Left hindlimb (tissue), 1 donor: ENCODE results near the gene GABBR2.

Source experiments
- DNase-seq: peaks from one replicate; pipeline ENCODE4 v3.0.0-alpha.2; 2018

The GABBR2 gene

DNA sequence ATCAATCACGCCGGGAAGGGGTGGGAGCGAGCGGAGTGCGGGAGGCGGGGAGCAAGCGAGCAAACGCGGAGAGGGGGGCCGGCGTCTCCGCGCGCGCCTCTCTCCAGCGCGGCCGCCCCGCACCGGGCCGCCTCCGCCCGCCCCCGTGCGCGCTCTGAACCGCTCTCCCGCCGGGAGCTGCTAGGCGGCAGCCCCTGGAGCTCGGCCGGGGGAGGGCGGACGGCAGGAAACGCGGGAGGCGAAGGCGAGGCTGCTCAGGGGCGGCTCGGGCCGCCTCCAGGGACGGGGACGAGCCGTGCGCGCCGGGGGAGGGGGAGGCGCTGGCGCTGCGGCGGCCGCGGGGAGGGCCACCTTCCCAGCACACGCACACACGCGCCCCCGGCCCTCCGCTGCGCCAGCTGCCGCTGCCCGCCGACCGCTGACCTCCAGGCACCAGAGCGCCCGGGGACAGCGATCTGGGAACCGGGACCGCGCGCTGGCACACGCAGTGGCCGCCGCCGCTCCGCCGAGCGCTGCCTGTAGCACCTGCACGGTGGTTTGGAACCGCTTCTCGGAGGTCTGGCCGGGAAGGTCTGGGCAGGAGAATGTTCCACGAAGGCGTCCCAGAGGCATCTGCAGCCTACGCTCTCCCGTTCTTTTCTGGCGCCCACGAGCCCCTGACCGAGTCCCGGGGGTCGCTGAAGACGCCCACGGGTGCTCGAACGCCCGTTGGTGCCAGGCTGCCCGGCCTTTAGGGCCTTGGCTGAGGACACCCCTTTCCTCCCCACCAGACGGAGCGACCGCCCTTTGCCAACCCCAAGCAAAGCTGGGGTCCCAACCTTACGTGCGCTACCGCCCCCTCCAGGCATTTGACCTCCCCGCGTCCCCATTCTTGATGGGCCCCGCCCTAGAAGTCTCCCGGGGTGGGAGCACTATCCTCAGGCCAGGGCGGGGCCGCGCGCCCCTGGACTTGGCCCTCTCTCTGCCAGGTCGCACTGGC, at the start of gene GABBR2:
Gene GABBR2 (minus strand): TSS at position 3 of the 979 bp plus-strand sequence. CDS start 198 bp downstream, outside the sequence.
- no peak for DNase-seq

DNA sequence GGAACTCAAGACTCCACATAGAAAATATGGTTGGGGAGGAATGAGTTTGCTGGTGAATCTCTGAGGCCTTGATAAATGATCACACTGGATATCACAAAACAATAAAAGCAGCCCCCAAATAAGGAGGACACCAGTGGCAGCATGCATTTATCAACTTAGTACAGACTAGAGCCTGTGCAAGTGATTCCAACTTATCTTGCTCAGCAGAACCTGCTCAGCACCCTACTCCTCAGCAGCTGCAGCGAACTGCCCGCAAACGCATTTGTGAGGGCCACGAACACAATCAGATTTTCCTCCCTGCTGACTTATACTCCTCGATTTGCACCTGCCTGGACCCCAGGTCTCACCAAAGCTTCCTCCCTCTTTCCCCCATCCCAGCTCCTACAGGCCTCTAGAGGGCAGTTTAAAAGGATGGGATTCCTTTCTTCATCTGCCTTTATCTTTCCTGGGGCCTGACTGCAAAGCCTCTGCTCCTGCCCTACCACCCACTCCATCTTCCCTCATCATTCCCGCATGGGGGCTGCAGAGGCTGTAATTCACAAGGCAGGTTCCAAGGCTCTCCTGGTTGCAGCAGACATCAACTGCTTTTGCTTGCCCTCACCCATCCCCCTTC, 46.4 kb upstream of the GABBR2 start:
- DNase-seq = no peak

DNA sequence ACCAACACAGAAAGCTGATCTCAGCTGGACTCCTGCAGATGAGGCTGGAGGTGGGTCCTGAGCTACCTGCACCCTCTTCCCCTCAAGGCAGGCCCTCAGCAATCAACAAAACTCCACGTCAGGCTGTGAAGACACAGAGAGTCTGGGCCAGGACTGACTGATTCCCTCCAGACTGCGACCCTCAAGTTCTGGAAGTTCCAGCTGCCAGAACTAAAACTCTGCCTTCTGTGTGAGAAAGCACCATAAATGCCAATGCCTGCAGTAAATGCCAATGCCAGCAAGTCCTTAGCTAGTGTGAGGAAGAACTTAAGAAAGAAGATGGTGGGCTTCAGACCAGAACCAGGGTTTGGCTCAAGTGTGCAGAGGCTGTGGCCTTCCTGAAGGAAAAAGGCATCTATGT, 42.5 kb upstream of the GABBR2 start:
- no peak for DNase-seq

DNA sequence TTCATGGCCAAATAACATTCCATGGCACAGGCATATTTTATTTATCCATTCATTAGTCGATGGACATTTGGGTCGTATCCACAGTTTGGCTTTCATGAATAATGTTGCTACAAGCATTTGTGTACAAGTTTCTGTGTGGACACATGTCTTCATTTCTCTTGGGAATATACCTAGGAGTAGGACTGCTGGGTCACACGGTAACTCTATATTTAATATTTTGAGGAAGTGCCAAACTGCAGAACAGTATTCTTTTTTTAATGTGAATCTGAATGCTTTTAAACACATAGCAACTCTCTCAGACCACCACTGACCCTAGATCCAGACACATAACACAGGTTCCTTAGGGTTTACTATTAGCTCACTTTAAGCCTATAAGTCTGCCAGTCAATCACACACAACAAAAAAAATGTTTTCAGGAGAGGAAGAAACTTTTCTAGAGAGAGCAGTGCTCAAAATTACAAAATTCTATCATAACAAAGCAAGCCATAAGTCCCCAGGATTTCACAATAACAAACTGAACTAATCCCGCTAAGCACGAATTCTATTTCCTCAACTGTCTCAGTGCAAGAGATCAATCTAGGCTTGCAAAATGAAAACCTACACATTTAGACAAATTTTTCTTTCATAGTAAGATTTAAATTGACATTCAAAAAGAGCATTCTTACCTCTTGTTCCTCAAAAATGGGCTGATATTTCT, 41.8 kb upstream of the GABBR2 start:
- no peak for DNase-seq

DNA sequence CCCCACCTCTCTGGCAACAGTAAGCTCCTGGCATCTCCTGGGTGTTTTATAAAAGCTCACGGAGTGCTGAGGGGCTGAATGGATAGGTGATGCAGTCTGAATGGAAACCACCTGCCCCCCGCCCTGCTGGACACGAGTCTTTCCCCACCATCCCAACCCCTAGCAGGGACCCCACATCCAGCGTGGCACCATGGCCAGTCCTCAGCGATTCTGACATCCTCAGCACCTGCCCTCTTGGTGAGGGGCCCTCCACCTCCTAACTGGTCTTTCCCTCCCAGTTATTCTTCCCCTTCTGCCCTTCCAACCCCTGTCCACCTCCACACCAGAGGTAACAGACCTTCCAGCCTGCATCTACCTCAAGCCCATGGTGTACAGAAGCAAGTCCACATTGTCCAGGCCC, 38.7 kb upstream of the GABBR2 start:
- DNase-seq = no peak

DNA sequence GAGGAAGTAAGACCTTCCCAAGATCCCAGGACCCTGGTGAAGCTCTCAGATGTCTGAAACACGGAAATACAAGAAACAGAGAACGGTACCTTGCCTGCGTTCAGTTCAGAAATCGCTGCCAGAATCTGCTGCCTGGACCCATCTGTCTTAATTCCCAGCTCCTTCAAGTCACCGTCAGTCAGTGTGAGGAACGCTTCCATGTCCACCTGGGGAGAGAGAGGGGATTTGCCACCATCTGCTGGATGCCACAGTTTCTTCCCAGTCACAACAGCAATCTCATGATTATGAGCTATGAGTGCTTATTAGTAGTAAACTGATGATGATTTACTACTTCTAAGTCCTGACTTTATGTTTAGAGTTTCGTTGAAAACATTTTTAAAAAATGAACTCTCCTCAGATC, 36.7 kb upstream of the GABBR2 start:
- DNase-seq = no peak

DNA sequence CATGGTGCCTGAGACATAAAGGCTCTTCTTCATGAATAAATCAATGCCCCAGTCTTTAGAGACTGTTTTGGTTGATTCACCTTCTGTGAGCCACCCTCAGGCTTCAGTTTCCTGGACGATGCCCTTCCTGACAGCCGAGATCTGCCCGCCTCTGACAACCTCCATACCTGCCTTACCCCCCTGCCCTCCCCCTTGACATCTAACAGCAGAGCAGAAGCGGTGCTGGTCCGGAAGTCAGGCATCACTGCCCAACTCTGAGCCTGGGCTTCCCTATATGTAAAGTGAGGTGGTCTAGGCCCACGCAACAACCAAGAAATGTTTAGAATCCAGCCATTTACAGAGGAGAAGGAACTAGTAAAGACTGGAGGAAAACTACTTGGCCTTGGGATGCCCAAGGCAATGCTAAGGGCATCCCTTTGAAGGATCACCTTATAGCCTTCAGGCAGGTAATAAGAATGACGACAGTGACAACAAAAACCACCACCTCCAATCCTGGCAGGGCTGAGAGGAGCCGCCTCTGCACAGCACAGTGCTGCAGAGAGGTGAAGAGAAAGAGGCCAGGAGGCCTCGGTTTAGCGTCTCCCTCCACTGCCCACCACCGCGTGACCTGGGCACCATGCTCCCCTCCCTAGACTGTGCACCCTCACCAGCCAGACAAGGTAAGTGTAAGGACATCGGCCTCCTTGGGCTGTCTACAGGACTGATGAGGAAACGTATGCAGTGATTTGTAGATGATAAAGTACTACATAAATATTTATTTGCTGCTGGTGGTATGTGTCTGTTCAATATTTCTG, 35.3 kb upstream of the GABBR2 start:
- no peak for DNase-seq

DNA sequence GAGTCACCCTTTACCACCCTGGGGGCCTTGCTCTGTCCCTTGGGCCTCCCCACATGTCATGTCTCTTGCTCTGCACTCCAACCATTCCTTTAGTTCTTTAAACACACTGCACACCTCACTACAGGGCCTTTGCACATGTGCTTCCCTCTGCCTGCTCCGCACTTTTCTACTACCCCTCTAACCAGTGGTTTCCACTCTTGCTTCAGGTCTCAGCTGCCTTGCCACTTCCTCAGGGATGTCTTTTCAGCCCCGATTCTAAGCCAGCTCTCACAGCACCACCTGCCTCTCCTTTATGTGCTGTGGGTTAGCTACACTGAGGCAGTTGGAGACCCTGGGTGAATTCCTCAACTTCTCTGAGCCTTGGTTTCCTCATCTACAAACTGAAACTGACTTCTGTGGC, 34.6 kb upstream of the GABBR2 start:
- DNase-seq = no peak

DNA sequence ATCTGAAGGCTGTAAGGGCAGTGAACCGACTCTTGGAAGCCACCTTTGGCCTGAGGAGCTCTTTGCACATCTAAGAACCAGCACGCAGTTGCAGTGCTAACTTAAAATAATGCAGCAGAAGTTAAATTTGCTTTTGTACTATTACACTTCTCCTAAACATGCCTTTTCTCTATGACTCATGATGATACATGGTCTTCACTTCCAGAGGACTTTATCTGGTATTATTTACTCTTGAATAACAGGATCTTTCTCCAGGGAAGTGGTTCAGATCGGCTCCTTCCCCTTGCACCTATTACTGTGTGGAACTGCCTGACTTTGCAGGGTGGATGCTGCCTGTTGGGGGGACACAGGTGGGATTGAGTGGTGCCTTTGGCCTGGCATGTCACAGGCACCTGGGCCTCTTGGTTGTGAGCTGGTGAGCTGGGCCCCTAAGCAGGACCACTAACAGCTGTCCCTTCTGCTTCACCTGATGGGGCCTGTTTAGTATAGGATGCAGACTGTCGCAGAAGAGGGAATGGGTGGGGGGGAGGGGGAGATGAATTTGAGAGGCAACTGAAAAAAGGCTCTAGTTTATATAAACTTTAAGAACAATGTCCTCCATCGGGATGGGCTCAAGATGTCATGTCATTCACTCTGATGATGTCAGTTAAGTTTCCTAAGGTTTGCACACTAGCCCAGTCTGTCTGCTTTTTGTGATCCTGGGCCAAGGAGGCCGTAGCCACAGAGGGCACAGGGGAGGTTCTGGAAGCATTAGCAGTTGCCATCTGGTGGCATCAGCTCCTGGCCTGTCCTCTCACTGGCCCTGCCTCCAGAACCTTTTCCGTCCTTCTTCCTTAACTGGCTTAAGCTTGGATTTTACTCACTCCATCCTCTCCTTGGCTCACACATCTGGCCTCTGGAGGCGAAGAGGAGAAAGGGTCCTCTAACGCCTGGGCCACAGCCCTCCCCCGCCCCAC, 33.9 kb upstream of the GABBR2 start:
- no peak for DNase-seq

DNA sequence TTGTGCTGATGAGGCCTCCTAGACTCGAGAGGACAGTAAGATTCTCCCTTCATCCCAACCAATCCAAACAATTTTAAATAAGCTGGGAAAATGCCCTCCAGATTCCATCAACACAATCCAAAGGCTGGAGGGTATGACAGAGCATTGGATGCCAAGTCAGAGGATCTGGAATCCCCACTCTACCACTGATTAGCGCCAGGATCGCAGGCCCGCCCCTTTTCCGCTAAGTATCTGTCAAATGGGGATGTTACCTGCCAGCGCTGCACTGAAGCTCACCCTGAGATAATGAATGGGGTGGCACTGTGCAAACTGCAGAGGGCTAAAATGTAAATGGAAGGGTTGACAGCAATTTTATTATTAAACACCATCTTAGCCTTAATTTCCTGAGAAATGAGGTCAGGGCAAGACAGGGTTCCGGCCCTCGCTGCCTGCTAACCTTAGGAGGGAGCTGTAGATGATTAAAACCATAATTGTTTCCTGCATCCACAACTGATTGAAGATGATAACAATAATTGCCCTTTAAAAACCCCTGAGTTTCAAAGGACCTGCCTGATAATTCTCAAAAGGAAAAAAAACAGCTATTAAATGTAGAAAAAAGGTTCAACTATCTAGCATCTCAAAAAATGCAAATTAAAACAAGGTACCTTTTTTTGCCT, 31.6 kb upstream of the GABBR2 start:
- no peak for DNase-seq

DNA sequence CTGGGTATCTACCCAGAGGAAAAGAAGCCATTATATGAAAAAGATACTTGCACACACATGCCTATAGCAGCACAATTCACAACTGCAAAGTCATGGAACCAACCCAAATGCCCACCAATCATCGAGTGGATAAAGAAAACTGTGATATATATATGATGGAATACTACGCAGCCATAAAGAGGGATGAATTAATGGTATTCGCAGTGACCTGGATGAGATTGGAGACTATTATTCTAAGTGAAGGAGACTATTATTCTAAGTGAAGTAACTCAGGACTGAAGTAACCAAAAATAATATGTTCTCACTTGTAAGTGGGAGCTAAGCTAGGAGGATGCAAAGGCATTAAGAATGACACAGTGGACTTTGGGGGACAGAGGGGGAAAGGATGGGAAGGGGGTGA, 30.0 kb upstream of the GABBR2 start:
- no peak for DNase-seq

DNA sequence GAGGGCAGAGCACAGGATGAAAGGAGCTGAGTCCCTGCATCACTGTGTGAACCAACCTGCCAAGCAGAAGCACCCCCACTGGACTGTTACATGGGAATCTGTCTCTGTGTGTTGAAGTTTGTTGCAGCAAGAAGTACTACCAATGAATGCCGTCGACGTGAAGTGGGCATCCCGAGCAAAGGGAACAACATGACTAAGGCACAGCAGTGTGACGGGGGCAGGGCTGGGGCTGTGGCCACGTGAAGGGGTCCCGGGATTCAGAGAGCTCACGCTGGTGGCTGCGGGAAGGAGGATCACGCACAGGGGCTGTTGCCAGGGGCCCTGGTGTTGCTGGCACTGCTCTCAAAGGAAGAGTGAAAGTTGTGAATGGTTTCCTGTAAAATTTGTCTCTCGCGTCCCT, 27.5 kb upstream of the GABBR2 start:
- no peak for DNase-seq

DNA sequence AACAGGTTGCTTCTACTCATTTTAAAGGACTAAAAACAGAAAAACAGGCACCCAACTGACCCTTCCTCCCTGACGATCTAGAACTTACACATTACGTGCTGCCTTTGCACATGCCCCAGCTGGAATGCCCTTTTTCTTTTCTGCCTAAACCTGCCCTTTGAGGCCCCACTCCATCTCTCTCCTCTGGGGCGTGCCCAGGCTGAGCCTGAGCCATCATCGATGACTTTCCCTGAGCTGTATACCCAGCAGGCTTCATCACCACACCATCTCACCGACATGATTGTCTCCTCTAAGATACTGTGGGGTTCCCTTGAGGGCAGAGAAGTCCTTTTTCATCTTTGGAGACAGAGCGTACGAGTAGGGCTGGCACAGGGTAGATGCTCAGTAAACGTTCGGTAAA, 24.1 kb upstream of the GABBR2 start:
- no peak for DNase-seq

DNA sequence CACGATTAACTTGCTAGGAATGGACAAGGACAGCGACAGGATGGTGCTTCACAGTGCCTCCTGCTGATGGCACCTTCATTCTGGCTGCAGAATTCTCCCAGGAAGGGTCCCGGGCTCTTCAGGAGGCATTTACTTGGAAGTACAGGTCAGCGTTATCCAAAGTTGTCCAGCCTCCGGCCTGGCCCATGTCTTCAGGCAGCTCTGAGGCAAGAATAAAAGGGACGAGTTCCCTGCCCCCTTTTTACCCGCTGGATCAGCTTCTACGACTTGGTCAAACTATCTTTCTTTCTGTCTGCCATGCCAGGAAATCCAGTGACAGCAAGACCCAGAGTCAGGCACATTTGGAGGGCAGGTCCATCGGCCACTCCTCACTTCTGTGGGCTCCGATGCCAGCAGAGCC, 23.4 kb upstream of the GABBR2 start:
- no peak for DNase-seq

DNA sequence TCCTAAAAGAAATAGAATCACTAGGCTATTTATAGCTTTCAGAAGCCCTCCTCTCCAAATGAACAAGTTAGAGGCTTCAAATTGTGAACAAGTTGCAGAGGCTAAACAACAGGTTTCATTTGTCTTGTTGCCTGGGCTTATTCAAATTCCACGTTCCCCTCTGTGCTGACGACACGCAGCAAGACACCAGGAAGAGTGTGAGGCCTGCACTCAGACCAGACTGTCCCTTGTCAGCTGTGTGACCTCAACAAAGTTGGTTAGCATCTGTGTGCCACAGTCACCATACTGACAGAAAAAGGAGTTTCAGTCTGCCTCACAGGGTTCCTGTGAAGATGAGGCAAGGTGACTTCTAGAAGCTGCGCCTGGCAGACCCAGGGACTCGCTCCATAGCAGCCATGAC, 22.1 kb upstream of the GABBR2 start:
- no peak for DNase-seq

DNA sequence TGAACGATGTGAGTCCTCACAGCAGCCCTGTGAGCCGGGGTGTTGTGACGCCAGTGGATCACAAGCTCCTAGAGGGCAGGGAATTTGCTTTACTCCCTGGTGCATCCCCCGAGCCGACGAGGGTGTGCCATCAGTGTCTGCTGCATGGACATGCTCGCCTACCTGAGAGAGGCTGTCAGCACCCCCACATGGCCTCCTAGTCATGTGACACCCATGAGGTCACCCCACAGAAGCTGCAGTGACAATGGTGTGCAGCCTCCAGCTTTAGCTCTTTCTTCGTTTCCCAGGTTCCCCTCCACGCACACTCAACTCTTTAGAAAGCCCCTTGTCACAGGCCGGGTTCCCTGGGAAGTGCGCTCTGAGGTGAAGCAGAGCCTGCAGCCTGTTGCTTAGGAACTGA, 19.8 kb upstream of the GABBR2 start:
- no peak for DNase-seq

DNA sequence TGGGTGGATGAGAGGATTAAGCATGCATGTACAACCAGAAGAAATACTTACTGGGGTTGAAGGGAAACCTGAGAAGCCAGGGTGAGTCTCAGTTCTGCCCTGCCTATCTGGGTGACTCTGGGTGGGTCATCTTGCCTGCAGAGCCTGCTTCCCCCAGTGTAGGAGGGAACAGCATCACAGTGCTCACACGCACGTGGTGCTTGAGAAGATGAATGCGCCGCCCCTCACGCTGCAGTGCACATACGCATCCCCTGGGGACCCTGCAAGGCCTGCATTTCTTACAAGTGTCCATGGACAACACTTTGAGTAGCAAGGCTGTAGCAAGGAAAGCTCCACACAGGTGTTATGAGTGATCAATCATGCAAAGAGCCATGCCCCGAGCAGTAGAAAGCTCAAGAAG, 18.7 kb upstream of the GABBR2 start:
- no peak for DNase-seq

DNA sequence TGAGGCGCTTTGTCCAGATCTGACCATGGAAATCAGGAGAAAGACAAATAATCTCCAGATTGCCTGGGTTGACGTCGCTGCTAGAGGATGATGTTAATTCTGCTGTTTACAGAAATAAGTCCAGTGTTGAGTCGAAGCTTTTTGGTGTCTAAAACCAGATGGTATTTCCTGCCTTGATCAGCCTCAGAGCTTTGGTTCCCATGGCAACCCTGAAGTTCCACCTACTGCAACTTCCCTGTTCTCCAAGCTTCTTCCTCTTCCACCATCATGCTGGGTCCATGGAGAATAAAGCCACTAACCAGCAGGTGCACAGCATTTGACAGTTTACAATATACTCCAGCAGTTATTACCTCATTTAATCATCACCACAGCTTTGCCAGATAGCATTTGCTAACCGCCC, 18.0 kb upstream of the GABBR2 start:
- DNase-seq = no peak

DNA sequence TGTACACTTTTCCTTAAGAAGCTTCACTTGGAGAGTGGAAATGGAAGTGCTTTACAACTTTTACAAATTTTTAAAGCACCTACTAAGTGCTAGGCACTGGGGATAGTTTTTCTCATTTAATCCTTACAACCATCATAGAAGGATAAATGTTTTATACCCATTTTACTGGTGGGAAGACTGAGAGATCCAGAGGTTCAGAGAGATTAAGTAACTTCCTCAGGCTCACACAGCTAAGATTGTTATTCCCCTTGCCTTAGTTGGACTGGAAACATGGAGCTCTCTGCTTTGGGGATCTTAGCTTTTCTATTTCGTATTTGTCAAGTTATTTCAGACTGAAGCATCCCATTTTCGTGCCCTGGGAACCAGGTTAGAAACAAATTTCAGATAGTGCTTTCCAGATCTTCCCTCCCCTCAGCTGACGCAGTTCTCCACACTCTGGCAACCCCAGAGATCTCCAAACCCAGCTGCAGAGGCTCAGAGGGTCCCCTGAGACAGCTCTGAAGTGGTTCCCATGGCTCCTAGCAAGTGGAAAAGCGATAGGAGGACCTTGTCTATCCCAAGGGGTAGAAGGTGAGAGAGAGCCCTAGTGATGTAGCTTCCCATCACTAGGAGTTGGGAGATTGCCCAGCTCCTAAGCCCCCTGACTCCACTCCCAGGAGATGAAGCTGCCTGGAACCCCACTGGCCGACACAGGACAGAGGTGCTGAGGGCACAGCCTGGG, 16.2 kb upstream of the GABBR2 start:
- no peak for DNase-seq

DNA sequence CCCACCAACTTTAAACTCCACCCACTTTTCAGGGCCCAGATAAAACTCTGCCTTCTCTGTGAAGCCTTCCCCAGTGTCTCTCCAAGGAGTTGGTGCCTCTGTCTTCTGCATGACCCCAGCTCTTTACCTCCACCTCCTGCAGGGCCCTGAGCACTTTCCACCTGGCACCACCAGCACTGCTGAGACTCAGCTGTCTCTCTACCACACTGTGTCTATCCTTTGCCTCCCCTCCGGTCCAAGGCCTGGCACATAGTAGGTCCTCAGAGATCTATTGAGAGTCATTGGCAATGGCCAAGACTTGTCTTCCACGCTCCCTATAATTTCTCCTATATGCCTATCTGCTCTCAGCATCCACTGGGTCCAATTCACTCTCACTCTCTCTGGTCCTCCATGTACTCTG, 12.9 kb upstream of the GABBR2 start:
- no peak for DNase-seq

DNA sequence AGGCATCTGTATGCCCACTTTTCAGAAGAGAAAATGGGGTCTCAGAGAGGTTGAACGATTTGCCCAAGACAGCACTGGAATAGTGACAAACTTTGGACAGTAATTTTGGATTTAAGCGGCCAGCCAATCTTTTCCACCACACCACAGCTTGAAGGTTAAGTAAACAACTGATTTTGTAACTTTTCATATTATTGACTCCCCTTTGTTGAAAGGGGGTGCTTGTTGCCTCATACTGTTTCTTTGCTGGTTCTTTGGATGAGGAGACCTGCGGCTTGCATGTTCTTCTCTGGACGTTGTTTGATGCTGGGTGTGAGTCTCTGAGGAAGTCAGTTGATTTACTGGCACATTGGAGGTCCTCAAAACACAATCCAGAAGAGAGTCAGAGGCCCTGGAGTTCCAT, 11.7 kb upstream of the GABBR2 start:
- no peak for DNase-seq
